ENCODE results near the gene PIH1D1.
A peak's percentile ranks its signal among the peaks of the same experiment; 100 is the strongest.

PIH1D1 gene

DNA sequence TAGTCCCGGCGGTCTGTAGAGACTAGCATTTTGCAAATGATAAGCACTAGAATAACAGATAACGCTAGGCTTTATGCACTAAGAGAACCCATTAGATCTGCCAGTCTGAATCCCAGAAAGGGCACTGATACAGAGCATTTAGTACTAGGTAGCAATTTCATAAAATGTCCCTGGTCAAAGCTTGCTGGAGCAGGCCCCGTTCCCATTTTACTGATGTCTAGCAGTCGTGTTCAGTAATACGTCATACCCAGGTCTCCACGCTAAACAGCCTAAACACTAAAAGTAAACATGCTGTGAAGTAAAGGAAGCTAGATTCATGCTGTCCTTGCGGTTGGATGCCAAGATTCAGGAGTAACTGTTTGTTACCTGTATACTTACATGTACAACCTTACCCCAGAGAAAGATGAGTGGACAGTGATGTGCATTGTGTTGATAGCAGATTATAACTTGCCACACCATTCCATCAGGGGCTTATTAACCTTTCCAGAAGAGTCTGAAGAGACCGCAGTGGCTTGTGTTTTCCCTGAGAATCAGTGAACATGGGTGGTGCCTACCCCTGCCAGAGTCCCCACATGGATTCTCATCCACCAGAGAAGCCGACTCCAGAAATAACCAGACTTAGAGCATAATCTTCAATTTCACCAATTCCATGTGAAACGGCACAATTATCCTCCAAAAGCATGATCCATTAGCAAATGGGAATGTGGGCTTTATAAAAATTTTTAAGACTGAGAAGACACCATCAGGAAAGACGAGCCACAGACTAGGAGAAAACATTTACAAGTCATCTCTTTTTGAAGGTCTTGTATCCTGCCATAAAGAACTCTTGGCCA, 41.2 kb upstream of the PIH1D1 start:
- TF ChIP-seq, protein P1, sequence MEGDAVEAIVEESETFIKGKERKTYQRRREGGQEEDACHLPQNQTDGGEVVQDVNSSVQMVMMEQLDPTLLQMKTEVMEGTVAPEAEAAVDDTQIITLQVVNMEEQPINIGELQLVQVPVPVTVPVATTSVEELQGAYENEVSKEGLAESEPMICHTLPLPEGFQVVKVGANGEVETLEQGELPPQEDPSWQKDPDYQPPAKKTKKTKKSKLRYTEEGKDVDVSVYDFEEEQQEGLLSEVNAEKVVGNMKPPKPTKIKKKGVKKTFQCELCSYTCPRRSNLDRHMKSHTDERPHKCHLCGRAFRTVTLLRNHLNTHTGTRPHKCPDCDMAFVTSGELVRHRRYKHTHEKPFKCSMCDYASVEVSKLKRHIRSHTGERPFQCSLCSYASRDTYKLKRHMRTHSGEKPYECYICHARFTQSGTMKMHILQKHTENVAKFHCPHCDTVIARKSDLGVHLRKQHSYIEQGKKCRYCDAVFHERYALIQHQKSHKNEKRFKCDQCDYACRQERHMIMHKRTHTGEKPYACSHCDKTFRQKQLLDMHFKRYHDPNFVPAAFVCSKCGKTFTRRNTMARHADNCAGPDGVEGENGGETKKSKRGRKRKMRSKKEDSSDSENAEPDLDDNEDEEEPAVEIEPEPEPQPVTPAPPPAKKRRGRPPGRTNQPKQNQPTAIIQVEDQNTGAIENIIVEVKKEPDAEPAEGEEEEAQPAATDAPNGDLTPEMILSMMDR (IDR thresholded peaks at IDR 0.05; ENCODE audit: low read depth, low read length), result no peak
- H3K4me3 ChIP-seq (replicated peaks in 1 of 2; ENCODE audit: low read depth in 2 of 2, low read length in 2 of 2), result no peak overlapping the region
- DNase-seq (ENCODE audit: low read depth in 2 of 2), result peak in 1 of 2 donors; percentile 47

GRCh38 chr19:49491804-49492572, 40.4 kb upstream of the PIH1D1 start:
- no peak for DNase-seq (ENCODE audit: low read depth in 2 of 2)
- no peak overlapping the region for H3K4me3 ChIP-seq (replicated peaks in 1 of 2; ENCODE audit: low read depth in 2 of 2, low read length in 2 of 2)
- TF ChIP-seq, protein P1 (IDR thresholded peaks at IDR 0.05; ENCODE audit: low read depth, low read length), result no peak

DNA sequence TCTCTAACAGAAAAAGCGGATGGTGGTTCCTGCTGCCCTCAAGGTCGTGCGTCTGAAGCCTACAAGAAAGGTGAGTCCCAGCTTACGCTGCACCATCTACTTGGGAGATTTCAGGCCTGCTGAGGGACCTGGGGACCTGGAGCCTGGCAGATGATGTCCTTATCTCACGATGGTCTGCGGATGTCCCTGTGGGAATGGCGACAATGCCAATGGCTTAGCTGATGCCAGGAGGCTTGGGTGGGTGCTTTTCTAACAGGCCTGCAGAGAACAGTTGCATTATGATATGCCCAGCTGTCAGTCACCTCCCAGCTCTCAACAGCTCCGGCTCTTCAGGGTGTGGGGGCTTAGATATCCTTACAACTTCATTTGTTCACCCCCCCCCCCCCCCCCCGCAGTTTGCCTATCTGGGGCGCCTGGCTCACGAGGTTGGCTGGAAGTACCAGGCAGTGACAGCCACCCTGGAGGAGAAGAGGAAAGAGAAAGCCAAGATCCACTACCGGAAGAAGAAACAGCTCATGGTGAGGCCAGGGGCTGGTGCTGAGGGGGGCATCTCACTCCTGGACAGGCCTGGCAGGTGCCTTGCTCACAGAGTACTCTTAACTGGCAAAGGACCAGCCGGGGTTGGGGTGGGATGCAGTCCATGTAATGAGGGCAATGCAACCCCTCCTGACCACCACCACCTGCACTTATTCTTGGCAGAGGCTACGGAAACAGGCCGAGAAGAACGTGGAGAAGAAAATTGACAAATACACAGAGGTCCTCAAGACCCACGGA, 39.6 kb upstream of the PIH1D1 start:
- no peak overlapping the region for H3K4me3 ChIP-seq (replicated peaks in 1 of 2; ENCODE audit: low read depth in 2 of 2, low read length in 2 of 2)
- DNase-seq (ENCODE audit: low read depth in 2 of 2), result no peak
- TF ChIP-seq, protein P1 (IDR thresholded peaks at IDR 0.05; ENCODE audit: low read depth, low read length), result no peak

DNA sequence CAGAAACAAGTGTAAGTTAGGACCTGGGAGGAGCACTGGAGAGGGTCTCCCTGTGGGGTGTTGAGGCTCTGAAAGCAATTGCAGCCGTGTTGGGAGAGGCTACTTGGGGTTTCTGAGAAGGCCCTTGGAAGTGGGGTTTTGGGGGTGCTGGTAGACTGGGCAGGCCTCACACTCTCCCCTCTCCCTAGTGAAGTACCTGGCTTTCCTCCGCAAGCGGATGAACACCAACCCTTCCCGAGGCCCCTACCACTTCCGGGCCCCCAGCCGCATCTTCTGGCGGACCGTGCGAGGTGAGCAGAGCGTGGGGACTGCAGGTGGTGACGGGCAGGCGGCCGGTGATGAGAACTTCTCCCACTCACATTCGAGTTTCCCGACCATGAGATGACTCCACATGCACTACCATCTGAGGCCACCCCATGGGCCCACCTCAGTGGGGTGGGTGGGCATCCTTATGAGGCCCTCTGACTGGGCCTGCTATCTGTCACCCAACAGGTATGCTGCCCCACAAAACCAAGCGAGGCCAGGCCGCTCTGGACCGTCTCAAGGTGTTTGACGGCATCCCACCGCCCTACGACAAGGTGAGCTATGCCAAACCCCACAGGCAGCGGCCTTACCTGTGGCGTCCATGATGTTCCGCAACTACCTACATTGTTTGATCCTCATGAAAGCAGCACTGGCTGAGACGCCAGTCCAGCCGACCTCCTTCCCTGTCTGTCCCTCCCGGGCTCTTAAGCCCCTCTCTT, 38.8 kb upstream of the PIH1D1 start:
- H3K4me3 ChIP-seq (replicated peaks in 1 of 2; ENCODE audit: low read depth in 2 of 2, low read length in 2 of 2), result peak overlapping the region in 1 of 2 donors; percentile 96
- no peak for DNase-seq (ENCODE audit: low read depth in 2 of 2)
- TF ChIP-seq, protein P1 (IDR thresholded peaks at IDR 0.05; ENCODE audit: low read depth, low read length), result no peak

DNA sequence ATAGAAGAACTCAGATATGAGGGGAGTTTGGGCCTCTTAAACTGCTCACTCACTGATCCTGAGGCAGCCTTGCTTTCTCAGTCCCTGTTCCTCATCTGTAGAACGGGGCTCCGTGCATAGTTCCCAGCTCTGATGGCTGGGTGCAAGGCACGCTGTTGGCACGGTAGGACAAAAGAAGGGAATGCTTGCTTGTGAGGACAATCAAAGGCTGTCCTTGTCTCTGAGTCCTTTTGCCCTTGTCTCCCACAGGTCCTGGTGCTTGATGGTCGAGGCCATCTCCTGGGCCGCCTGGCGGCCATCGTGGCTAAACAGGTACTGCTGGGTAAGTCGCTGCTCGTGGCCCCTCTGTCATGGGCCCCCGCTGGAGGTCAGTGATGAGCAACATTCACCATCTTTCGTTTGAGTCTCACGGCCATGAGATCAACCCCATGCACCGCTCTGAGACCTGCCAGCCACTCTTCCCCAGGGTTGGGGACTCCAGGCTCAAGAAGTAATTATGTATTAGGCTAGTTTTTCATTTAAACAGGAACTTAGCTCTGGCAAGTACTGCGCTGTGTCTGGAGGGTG, 38.1 kb upstream of the PIH1D1 start:
- no peak for DNase-seq (ENCODE audit: low read depth in 2 of 2)
- H3K4me3 ChIP-seq (replicated peaks in 1 of 2; ENCODE audit: low read depth in 2 of 2, low read length in 2 of 2), result peak overlapping the region; percentile 87 to 96
- TF ChIP-seq, protein P1 (IDR thresholded peaks at IDR 0.05; ENCODE audit: low read depth, low read length), result no peak

All from cardiac fibroblast (primary cell).